Measurements from ENCODE around the gene CAMTA1. TPM values are rescaled to one million over a fixed set of nuclear protein-coding genes. Genes with fewer than 3 reads are reported as not detected.

Gene CAMTA1
- total and polyA plus RNA-seq, 8 donors = 13.0 to 54.2 (median 23.6) TPM

DNA sequence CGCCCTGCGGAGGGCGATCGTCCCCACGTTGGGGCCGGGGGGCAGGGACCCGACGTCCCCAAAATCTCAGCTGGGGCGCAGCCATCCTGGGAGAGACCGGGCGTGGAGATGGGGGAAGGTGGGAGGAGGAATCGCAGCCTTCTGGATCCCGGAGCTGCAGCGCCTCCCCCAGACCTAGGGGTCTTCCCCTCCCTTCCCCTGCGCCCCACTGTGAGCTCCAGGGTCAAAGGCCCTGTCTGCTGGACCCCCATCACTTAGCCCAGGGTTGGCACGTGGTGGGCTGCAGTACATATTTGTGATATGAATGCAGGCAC is 895.7 kb downstream of the CAMTA1 start:
- ATAC-seq (peak in 2 of 4 donors; percentile 4 to 8), DNase-seq (no peak), FAIRE-seq (no peak)
- Histone ChIP-seq H3K4me1 (no peaks in the 10 kb centered on the region), H3K36me3 (no peaks in the 10 kb centered on the region), H3K27ac (no peak overlapping the region), H3K27me3 (no peaks in the 10 kb centered on the region), H3K9me3 (no peaks in the 10 kb centered on the region), H3K4me3 (peak overlapping the region; percentile 42 to 84 (median 47))
- WGBS, 2 donors = 5 to 6% methylated on average over 10 to 16 of the region's 16 CpGs
- intact Hi-C loops (cut with DNase I) = no loop called here
- TF ChIP-seq, protein P1, sequence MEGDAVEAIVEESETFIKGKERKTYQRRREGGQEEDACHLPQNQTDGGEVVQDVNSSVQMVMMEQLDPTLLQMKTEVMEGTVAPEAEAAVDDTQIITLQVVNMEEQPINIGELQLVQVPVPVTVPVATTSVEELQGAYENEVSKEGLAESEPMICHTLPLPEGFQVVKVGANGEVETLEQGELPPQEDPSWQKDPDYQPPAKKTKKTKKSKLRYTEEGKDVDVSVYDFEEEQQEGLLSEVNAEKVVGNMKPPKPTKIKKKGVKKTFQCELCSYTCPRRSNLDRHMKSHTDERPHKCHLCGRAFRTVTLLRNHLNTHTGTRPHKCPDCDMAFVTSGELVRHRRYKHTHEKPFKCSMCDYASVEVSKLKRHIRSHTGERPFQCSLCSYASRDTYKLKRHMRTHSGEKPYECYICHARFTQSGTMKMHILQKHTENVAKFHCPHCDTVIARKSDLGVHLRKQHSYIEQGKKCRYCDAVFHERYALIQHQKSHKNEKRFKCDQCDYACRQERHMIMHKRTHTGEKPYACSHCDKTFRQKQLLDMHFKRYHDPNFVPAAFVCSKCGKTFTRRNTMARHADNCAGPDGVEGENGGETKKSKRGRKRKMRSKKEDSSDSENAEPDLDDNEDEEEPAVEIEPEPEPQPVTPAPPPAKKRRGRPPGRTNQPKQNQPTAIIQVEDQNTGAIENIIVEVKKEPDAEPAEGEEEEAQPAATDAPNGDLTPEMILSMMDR (IDR thresholded peaks at IDR 0.05) = no peak

DNA sequence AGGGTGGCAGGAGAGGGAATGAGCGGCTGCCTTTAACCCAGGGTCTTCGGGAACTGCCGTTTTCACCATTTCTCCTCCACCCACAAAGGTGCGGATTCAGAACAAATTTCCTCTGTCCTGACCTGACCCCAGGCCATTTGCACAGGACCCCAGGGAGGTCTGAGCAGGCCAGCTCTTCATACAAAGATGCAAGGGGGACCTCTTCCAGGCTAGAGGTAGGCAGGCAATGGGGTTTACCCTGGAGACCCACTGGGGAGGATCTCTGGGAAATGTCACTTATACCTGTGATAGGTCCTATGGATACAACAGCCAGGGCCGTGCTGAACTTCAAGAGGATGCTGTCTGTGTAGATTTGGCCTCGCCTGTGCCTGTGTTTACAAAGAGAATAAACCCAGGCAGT is 896.1 kb downstream of the CAMTA1 start:
- Histone ChIP-seq H3K36me3 (no peaks in the 10 kb centered on the region), H3K27me3 (no peaks in the 10 kb centered on the region), H3K27ac (no peak overlapping the region), H3K9me3 (no peaks in the 10 kb centered on the region), H3K4me3 (no peak overlapping the region), H3K4me1 (no peaks in the 10 kb centered on the region)
- DNase-seq = no peak
- FAIRE-seq = no peak
- TF ChIP-seq, protein P1 (IDR thresholded peaks at IDR 0.05) = no peak
- intact Hi-C loops (cut with DNase I) = no loop called here
- ATAC-seq = no peak
- WGBS, 2 donors = 80 to 85% methylated on average over 6 of the region's 6 CpGs

DNA sequence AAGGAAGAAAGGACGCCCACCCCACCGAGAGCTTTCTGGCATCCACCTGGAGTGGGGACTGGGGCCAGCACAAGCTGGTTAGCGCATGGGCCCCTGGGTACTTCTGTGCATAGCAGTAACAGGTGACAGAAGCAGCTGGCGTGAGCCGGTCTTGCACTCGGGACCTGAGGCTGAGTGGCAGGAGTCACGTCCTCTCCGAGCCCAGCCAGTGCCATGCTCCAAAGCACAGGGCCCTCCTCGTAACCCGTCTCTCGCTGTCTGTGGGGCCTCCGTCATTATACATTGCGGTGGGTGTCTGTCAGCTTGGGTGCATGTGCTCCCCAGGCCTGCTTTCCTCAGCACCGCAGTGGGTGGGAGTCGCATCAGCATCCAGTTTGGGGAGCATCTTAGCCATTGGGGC is 898.3 kb downstream of the CAMTA1 start:
- Histone ChIP-seq H3K27ac (no peak overlapping the region), H3K4me3 (no peak overlapping the region), H3K36me3 (no peaks in the 10 kb centered on the region), H3K27me3 (no peaks in the 10 kb centered on the region), H3K9me3 (no peaks in the 10 kb centered on the region), H3K4me1 (no peaks in the 10 kb centered on the region)
- intact Hi-C loops (cut with DNase I) = no loop called here
- DNase-seq (no peak), FAIRE-seq (no peak), ATAC-seq (no peak)
- 79 to 84% methylated on average over 15 of the region's 15 CpGs for WGBS, 2 donors
- TF ChIP-seq, protein P1 (IDR thresholded peaks at IDR 0.05) = no peak

DNA sequence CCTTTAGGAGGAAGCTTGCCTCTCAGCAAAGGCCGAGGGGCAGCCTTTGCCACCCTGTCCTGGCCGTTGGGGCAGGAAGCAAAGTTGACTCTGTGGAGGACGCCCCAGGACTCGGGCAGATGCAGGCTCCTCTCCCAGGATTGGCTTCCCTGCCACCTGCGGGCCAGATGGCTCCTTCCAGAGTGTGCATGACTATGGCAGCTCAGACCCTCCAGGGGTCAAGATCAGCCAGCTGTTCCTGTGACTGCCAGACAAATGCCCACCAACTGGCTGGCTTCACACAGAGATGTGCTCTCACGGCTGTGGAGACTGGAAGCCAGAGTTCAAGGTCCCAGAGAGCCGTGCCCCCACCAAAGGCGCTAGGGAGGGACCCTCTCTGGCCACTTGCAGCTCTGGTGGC is 898.9 kb downstream of the CAMTA1 start:
- no peak for DNase-seq
- H3K4me3 ChIP-seq = no peak overlapping the region
- 50 to 61% methylated on average over 8 of the region's 8 CpGs for WGBS, 2 donors
- TF ChIP-seq, protein P1 (IDR thresholded peaks at IDR 0.05) = no peak
- ATAC-seq = no peak
- no peaks in the 10 kb centered on the region for H3K4me1 ChIP-seq
- H3K27me3 ChIP-seq = no peaks in the 10 kb centered on the region
- intact Hi-C loops (cut with DNase I) = no loop called here
- H3K9me3 ChIP-seq = no peaks in the 10 kb centered on the region
- no peaks in the 10 kb centered on the region for H3K36me3 ChIP-seq
- H3K27ac ChIP-seq = no peak overlapping the region
- FAIRE-seq = no peak

DNA sequence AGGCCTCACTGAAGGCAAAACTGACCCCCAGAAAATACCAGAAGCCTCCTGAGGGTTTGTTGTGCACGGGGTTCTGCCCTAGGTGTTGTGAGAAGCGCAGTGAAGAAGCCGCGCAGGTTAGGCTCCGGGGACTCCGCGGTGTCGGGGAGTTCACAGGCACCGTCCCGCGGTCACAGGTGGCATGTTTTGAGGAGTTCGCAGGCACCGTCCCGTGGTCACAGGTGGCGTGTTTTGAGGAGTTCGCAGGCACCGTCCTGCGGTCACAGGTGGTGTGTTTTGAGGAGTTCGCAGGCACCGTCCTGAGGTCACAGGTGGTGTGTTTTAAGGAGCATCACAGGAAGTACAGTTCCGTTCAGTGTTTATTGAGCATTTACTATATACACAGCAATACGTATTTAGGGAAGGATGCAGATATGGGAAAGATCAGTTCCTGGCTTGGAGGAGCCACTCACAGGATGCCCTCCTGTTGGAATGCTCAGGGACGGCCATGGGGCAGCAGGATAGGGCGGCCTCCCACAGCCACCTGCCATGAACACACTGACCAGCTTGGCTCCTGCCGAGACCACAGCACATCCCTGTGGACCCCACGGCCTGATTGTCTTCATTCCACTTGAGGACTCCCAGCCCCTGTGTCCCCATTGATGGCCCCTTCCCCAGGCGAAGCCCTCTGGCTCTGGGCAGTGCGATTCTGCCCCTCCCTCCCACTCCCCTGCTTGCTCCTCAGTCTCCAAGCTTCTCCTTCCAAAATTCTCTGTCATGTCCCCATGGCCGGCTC is 899.8 kb downstream of the CAMTA1 start:
- intact Hi-C loops (cut with DNase I) = no loop called here
- Histone ChIP-seq H3K27ac (no peak overlapping the region), H3K4me3 (no peak overlapping the region), H3K4me1 (no peaks in the 10 kb centered on the region), H3K27me3 (no peaks in the 10 kb centered on the region), H3K9me3 (no peaks in the 10 kb centered on the region), H3K36me3 (no peaks in the 10 kb centered on the region)
- WGBS, 2 donors = 79 to 86% methylated on average over 29 of the region's 29 CpGs
- no peak for ATAC-seq
- DNase-seq = peak in 1 of 6 donors; percentile 35
- TF ChIP-seq, protein P1 (IDR thresholded peaks at IDR 0.05) = no peak
- FAIRE-seq = no peak
